ENCODE data around the gene ZNF3. TPM values are rescaled to one million over a fixed set of nuclear protein-coding genes. Genes with fewer than 3 reads are reported as not detected.

The ZNF3 gene
- total RNA-seq, 1 donor from 2014 or later, result 35.4 TPM

DNA sequence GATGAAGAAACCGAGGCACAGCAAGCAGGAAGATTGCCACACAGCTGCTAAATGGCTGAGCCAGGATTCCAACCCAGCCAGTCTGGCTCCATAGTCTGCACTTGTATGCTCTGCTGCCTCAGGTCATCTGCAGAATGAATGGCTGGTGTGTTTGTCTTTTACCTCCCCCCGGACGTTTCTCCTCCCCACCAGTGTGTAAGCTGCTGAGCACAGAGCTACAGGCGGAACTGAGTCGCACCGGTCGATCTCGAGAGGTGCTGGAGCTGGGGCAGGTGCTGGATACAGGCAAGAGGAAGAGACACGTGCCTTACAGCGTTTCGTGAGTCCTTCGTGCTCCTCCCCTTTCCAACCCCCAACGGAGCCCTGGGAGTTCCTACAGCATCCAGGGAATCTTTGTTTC is 40.5 kb upstream of the ZNF3 start:
- H3K27ac Mint-ChIP-seq (ENCODE audit: unreplicated experiment), result no peak overlapping the region
- DNase-seq (ENCODE audit: extremely low spot score, unreplicated experiment), result no peak
- TF ChIP-seq, protein P1, sequence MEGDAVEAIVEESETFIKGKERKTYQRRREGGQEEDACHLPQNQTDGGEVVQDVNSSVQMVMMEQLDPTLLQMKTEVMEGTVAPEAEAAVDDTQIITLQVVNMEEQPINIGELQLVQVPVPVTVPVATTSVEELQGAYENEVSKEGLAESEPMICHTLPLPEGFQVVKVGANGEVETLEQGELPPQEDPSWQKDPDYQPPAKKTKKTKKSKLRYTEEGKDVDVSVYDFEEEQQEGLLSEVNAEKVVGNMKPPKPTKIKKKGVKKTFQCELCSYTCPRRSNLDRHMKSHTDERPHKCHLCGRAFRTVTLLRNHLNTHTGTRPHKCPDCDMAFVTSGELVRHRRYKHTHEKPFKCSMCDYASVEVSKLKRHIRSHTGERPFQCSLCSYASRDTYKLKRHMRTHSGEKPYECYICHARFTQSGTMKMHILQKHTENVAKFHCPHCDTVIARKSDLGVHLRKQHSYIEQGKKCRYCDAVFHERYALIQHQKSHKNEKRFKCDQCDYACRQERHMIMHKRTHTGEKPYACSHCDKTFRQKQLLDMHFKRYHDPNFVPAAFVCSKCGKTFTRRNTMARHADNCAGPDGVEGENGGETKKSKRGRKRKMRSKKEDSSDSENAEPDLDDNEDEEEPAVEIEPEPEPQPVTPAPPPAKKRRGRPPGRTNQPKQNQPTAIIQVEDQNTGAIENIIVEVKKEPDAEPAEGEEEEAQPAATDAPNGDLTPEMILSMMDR (IDR thresholded peaks at IDR 0.05), result no peak
- H3K4me1 Mint-ChIP-seq (ENCODE audit: unreplicated experiment), result peaks cover 31% of the 10 kb centered on the region
- no peak overlapping the region for H3K4me3 Mint-ChIP-seq (ENCODE audit: unreplicated experiment)
- H3K36me3 Mint-ChIP-seq (ENCODE audit: unreplicated experiment), result no peaks in the 10 kb centered on the region
- no peaks in the 10 kb centered on the region for H3K9me3 Mint-ChIP-seq (ENCODE audit: unreplicated experiment)
- H3K27me3 Mint-ChIP-seq (ENCODE audit: unreplicated experiment), result no peaks in the 10 kb centered on the region

DNA sequence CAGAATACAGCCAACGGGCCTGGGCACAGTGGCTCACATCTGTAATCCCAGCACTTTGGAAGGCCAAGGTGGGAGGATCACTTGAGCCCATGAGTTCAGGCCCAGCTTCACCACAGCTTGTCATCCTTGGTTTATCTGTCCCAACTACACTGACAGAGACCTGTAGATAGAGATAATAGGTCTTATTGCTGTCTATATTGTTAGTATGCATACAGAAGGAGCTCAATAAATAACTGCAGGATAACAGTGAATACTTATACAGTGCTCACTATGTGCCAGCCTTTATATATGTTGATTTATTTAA is 39.2 kb upstream of the ZNF3 start:
- H3K27ac Mint-ChIP-seq (ENCODE audit: unreplicated experiment), result peak overlapping the region; percentile 98
- no peak for DNase-seq (ENCODE audit: extremely low spot score, unreplicated experiment)
- H3K4me3 Mint-ChIP-seq (ENCODE audit: unreplicated experiment), result peak overlapping the region; percentile 96
- H3K27me3 Mint-ChIP-seq (ENCODE audit: unreplicated experiment), result no peaks in the 10 kb centered on the region
- TF ChIP-seq, protein P1 (IDR thresholded peaks at IDR 0.05), result no peak
- peaks cover 21% of the 10 kb centered on the region for H3K4me1 Mint-ChIP-seq (ENCODE audit: unreplicated experiment)
- no peaks in the 10 kb centered on the region for H3K9me3 Mint-ChIP-seq (ENCODE audit: unreplicated experiment)
- peaks cover 2% of the 10 kb centered on the region for H3K36me3 Mint-ChIP-seq (ENCODE audit: unreplicated experiment)

DNA sequence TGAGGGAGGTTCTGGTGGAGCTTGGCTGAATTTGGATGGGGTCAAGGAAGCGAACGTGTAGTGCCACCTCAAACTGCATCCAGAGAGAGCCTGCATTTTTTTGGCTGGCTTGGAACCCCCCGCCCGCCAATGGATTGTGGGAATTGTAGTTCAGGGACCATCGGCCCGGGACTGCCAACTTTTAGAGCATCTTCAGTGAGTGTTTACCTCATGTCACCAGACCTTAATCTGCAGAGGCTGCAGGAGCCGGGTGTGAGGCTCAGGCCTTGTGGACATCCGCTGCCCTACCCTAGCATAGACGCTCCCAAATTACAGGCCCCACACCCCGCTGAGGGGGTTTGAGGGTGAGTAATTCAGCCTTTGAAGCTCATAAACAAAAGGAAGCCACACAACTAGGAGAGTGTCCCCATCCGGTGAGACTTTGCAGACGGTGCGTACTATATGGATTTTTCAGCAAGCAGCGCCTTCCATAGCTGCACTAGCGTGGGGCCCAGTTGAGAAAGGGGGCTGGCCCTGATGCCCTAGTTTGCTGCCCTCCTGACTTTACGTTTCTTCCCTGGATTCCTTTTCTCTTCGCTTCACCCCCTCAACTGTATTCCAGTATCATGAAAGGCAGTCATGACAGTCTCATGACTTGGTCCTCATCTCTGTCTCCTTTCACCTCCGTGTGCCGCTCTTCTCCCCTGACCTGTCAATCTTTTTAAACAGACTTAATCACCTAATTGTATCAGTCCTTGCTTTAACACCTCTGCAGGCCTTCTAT is 38.6 kb upstream of the ZNF3 start:
- Mint-ChIP-seq H3K9me3 (ENCODE audit: unreplicated experiment) (no peaks in the 10 kb centered on the region), H3K4me3 (ENCODE audit: unreplicated experiment) (peak overlapping the region; percentile 96), H3K27me3 (ENCODE audit: unreplicated experiment) (no peaks in the 10 kb centered on the region), H3K27ac (ENCODE audit: unreplicated experiment) (peak overlapping the region; percentile 98), H3K4me1 (ENCODE audit: unreplicated experiment) (peaks cover 18% of the 10 kb centered on the region), H3K36me3 (ENCODE audit: unreplicated experiment) (peaks cover 2% of the 10 kb centered on the region)
- no peak for DNase-seq (ENCODE audit: extremely low spot score, unreplicated experiment)
- TF ChIP-seq, protein P1 (IDR thresholded peaks at IDR 0.05), result no peak

DNA sequence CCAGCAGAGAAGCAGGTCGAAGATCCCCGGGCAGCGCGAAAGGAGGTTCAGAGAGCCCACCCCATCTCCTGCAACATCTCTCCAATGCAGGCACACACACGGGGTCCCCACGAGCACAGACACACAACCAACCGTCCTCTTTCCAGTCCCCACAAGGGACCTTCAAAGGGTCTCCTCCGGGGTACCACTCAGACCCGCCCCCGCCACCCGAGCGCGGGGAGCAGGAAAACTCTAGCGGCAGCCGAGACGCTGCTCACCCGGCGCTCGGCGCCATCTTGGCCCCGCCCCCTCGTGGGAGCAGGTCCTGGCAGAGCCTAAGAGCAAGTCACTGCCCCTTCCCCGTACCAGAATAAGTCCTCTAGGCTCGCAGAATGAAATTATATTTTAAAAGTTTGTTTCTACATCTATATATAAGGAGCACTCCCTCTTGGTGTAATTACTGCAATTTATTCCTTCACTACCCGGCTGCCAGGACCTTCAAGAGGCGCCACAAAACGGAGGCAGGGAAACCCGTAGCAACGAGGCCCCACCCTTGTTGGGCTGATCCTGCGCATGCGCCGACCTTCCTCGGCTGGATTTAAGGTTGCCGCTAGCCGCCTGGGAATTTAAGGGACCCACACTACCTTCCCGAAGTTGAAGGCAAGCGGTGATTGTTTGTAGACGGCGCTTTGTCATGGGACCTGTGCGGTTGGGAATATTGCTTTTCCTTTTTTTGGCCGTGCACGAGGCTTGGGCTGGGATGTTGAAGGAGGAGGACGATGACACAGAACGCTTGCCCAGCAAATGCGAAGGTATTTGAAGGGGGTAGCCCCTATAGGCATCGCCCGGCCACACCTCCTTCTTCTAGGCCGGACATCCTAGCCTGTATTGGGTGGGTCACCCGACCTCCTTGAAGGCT is 37.8 kb upstream of the ZNF3 start, which contains the start of the genes CNPY4 and TAF6:
Gene CNPY4 (plus strand): TSS at position 563 of the 898 bp plus-strand sequence. CDS start 111 bp downstream, at position 674.
Gene TAF6 (minus strand): TSS at position 287 of the 898 bp plus-strand sequence. CDS start 5,149 bp downstream, outside the sequence.
- peak; percentile 97 for DNase-seq (ENCODE audit: extremely low spot score, unreplicated experiment)
- H3K27ac Mint-ChIP-seq (ENCODE audit: unreplicated experiment), result peak within 1 kb of the TSS; percentile 98
- H3K36me3 Mint-ChIP-seq (ENCODE audit: unreplicated experiment), result peaks cover 2% of the 10 kb centered on the region
- peaks cover 18% of the 10 kb centered on the region for H3K4me1 Mint-ChIP-seq (ENCODE audit: unreplicated experiment)
- H3K27me3 Mint-ChIP-seq (ENCODE audit: unreplicated experiment), result no peaks in the 10 kb centered on the region
- no peaks in the 10 kb centered on the region for H3K9me3 Mint-ChIP-seq (ENCODE audit: unreplicated experiment)
- H3K4me3 Mint-ChIP-seq (ENCODE audit: unreplicated experiment), result peak within 1 kb of the TSS; percentile 96
- TF ChIP-seq, protein P1 (IDR thresholded peaks at IDR 0.05), result peak; percentile 6

All from osteocyte (in vitro differentiated cells).